Keratinocyte (primary cell): ENCODE measurements around the gene SIGLEC8. TPM values are rescaled to one million over a fixed set of nuclear protein-coding genes. Genes with fewer than 3 reads are reported as not detected.

Experiments
- DNase-seq: peaks from one replicate; pipeline ENCODE4 v3.0.0-alpha.2; 2011; ENCODE audit warnings: low read depth, missing footprints, low spot score
- FAIRE-seq: peaks from 2 replicates; lab custom pipeline; 2011; peaks lifted over from hg19 to GRCh38; lab: Jason Lieb, UNC
- H2AFZ ChIP-seq: 2 replicates; pipeline ENCODE4 v1.6.0; 2012; ENCODE audit warnings: low read length, control low read depth, inconsistent platforms; ENCODE audit not compliant: control insufficient read depth
- H3K27ac ChIP-seq: 2 replicates; pipeline ENCODE4 v1.5.1; 2011; ENCODE audit warnings: low read length; ENCODE audit not compliant: control insufficient read depth, insufficient read depth
- H3K27me3 ChIP-seq: 3 replicates; pipeline ENCODE4 v1.6.0; 2011; ENCODE audit warnings: low read length; ENCODE audit not compliant: control insufficient read depth, insufficient read depth; ENCODE audit errors: extremely low read depth
- H3K36me3 ChIP-seq, 2 experiments: 2 replicates in 1 of 2; 3 replicates in 1 of 2; pipeline ENCODE4 v1.5.1; 2011; ENCODE audit warnings: low read length in 2 of 2, mild to moderate bottlenecking in 1 of 2; ENCODE audit not compliant: control insufficient read depth in 2 of 2, insufficient read depth in 2 of 2; ENCODE audit errors: extremely low read depth in 1 of 2
- H3K4me1 ChIP-seq: 3 replicates; pipeline ENCODE4 v1.5.1; 2011; ENCODE audit warnings: low read length; ENCODE audit not compliant: control insufficient read depth, insufficient read depth; ENCODE audit errors: extremely low read depth
- H3K4me2 ChIP-seq: 3 replicates; pipeline ENCODE4 v1.6.0; 2011; ENCODE audit warnings: low read depth, low read length; ENCODE audit not compliant: control insufficient read depth, insufficient read depth; ENCODE audit errors: extremely low read depth
- H3K4me3 ChIP-seq, 3 experiments: fragments of 200-600 bp in 1 of 3; sonication (generic) in 1 of 3; 2 replicates in 2 of 3; 3 replicates in 1 of 3; pipeline ENCODE4 v1.5.1; 2011 to 2016; ENCODE audit warnings: low read length in 3 of 3, mild to moderate bottlenecking in 3 of 3, control low read depth in 2 of 3, inconsistent platforms in 1 of 3, low read depth in 1 of 3, mixed read lengths in 1 of 3, mixed run types in 1 of 3, moderate library complexity in 1 of 3; ENCODE audit not compliant: control insufficient read depth in 2 of 3, insufficient read depth in 2 of 3; ENCODE audit errors: extremely low read depth in 1 of 3
- H3K79me2 ChIP-seq: 2 replicates; pipeline ENCODE4 v1.6.0; 2012; ENCODE audit warnings: low read length; ENCODE audit not compliant: control insufficient read depth, insufficient read depth
- H3K9ac ChIP-seq: 3 replicates; pipeline ENCODE4 v1.6.0; 2011; ENCODE audit warnings: low read length; ENCODE audit not compliant: control insufficient read depth, insufficient read depth; ENCODE audit errors: extremely low read depth
- H3K9me1 ChIP-seq: 3 replicates; pipeline ENCODE4 v1.6.0; 2011; ENCODE audit warnings: low read length; ENCODE audit not compliant: control insufficient read depth, insufficient read depth; ENCODE audit errors: extremely low read depth
- H3K9me3 ChIP-seq: 2 replicates; pipeline ENCODE4 v1.5.1; 2012; ENCODE audit warnings: low read depth, low read length; ENCODE audit not compliant: control insufficient read depth
- H4K20me1 ChIP-seq: 3 replicates; pipeline ENCODE4 v1.6.0; 2011; ENCODE audit warnings: low read length; ENCODE audit not compliant: control insufficient read depth, insufficient read depth; ENCODE audit errors: extremely low read depth
- EZH2 ChIP-seq: IDR thresholded peaks from one replicate; pipeline ENCODE4 v1.6.1; 2012; ENCODE audit warnings: inconsistent platforms, mild to moderate bottlenecking, low read length, moderate library complexity
- dilution Hi-C: fragments of 300-500 bp; cut with MboI; formaldehyde crosslinking; loops from one replicate; pipeline ENCODE4 v1.7.0; 2020; ENCODE audit warnings: low sequenced_read_pairs; ENCODE audit not compliant: extremely low pct_ligation_motif_present
- polyA plus RNA-seq, 5 experiments: library from polyadenylated mRNA; depleted of rRNA in 3 of 5; stranded (reverse) in 3 of 5; stranded (forward) in 1 of 5; unstranded in 1 of 5; fragments of >200 nt; gene quantifications; 1 replicate in 1 of 5; 2 replicates in 3 of 5; 3 replicates in 1 of 5; pipeline versions ENCODE4 v1.2.1 to v1.2.3, GENCODE V29; 2011 to 2012; ENCODE audit warnings: missing spikeins in 2 of 5, low read depth in 1 of 5, low replicate concordance in 1 of 5
- TF ChIP-seq, protein P1 (sequence below), 3 experiments: IDR thresholded peaks in 1 of 3; conservative IDR thresholded peaks in 1 of 3; optimal IDR thresholded peaks in 1 of 3; 2 replicates in 2 of 3; 3 replicates in 1 of 3; pipeline versions ENCODE3 to v1.5.1; 2011; ENCODE audit warnings: low read length in 3 of 3, mild to moderate bottlenecking in 3 of 3, moderate library complexity in 2 of 3, control low read depth in 1 of 3, inconsistent platforms in 1 of 3; ENCODE audit not compliant: insufficient read depth in 2 of 3; ENCODE audit errors: extremely low read depth in 1 of 3

The SIGLEC8 gene
- polyA plus RNA-seq, 1 donor (not counting 4 experiments of a cell fraction or from before 2014, with no cell fraction given) = not detected

GRCh38 chr19:51470966-51471365 lies 12.7 kb upstream of the SIGLEC8 start:
- TF ChIP-seq, protein P1, sequence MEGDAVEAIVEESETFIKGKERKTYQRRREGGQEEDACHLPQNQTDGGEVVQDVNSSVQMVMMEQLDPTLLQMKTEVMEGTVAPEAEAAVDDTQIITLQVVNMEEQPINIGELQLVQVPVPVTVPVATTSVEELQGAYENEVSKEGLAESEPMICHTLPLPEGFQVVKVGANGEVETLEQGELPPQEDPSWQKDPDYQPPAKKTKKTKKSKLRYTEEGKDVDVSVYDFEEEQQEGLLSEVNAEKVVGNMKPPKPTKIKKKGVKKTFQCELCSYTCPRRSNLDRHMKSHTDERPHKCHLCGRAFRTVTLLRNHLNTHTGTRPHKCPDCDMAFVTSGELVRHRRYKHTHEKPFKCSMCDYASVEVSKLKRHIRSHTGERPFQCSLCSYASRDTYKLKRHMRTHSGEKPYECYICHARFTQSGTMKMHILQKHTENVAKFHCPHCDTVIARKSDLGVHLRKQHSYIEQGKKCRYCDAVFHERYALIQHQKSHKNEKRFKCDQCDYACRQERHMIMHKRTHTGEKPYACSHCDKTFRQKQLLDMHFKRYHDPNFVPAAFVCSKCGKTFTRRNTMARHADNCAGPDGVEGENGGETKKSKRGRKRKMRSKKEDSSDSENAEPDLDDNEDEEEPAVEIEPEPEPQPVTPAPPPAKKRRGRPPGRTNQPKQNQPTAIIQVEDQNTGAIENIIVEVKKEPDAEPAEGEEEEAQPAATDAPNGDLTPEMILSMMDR (optimal IDR thresholded peaks at IDR 0.05 in 1 of 3, IDR thresholded peaks at IDR 0.05 in 1 of 3, conservative IDR thresholded peaks at IDR 0.05 in 1 of 3; ENCODE audit: extremely low read depth in 1 of 3, insufficient read depth in 2 of 3, low read length in 3 of 3) = no peak
- TF ChIP-seq EZH2 = no peak
- peaks cover 3% of the 10 kb centered on the region for H3K4me1 ChIP-seq
- no peak overlapping the region for H3K9ac ChIP-seq
- no peak for FAIRE-seq
- no peaks in the 10 kb centered on the region for H3K9me1 ChIP-seq
- H3K4me2 ChIP-seq = no peak overlapping the region
- H3K79me2 ChIP-seq = no peaks in the 10 kb centered on the region
- no peaks in the 10 kb centered on the region for H3K36me3 ChIP-seq
- H4K20me1 ChIP-seq = no peaks in the 10 kb centered on the region
- dilution Hi-C loops = no loop called here
- DNase-seq = no peak
- H3K9me3 ChIP-seq = no peaks in the 10 kb centered on the region
- H3K27ac ChIP-seq = no peak overlapping the region
- no peaks in the 10 kb centered on the region for H3K27me3 ChIP-seq
- no peak overlapping the region for H2AFZ ChIP-seq
- no peak overlapping the region for H3K4me3 ChIP-seq

DNA sequence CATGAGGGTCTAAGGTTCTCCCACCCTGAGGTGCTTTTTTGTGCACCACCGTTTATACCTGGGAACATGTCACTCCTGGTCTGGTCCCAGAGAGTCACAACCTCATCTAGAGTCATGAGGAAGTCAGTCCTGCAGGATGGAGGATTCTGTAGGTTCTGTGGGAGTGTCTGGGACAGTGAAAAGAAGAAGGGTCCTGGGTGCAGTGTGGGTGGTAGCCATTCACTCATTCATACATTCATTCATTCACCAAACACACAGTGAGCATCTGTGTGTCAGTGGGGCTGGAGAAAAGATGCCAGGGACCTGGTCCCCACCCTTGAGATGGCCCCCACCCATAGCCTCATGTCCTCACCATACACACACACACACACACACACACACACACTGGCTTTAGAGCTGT lies 11.4 kb upstream of the SIGLEC8 start:
- Histone ChIP-seq H3K4me1 (peaks cover under 1% of the 10 kb centered on the region), H3K4me3 (no peak overlapping the region), H3K27ac (no peak overlapping the region), H3K9me1 (no peaks in the 10 kb centered on the region), H4K20me1 (no peaks in the 10 kb centered on the region), H3K9me3 (no peaks in the 10 kb centered on the region), H3K36me3 (no peaks in the 10 kb centered on the region), H3K27me3 (no peaks in the 10 kb centered on the region), H2AFZ (no peak overlapping the region), H3K9ac (no peak overlapping the region), H3K79me2 (no peaks in the 10 kb centered on the region), H3K4me2 (no peak overlapping the region)
- dilution Hi-C loops = no loop called here
- TF ChIP-seq EZH2 = no peak
- TF ChIP-seq, protein P1 (optimal IDR thresholded peaks at IDR 0.05 in 1 of 3, IDR thresholded peaks at IDR 0.05 in 1 of 3, conservative IDR thresholded peaks at IDR 0.05 in 1 of 3; ENCODE audit: extremely low read depth in 1 of 3, insufficient read depth in 2 of 3, low read length in 3 of 3) = no peak
- DNase-seq (no peak), FAIRE-seq (no peak)
